ENCODE data around the gene VPS54.

The VPS54 gene

GRCh38 chr2:63894167-63894566 is 125.1 kb downstream of the VPS54 start:
- H3F3A ChIP-seq (ENCODE audit: insufficient read depth): 0 out of 2 replicates have a peak, but pooled peaks cover 4% of the 10 kb centered on the region
- H3K79me2 ChIP-seq (ENCODE audit: insufficient read depth, low read length): no peaks in the 10 kb centered on the region
- H3K36me3 ChIP-seq (ENCODE audit: low read length): peaks cover 44% of the 10 kb centered on the region; the same call in 1 of the 2 replicates

DNA sequence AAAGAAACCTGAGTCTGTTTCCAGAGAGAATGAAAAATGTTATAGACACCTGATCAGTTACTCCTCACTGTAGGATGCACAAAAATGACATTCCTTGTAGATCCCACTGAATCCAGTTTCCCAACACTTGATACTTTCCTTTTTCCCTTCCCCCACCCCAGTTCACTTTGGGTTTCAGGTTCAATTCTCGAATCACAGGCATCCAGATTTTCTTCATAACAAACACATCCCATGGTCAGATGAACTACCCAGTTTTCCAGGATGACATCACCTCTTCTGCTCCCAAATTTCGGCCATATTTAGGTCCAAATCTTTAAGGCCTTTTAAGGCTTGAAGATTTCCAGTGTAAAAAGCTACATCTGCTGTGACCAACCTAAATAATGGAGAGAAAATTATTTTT is 126.1 kb downstream of the VPS54 start:
- Histone ChIP-seq H3F3A (ENCODE audit: insufficient read depth) (0 out of 2 replicates have a peak, but pooled peaks cover 4% of the 10 kb centered on the region), H3K4me3 (ENCODE audit: insufficient read depth, low read length, poor library complexity, severe bottlenecking) (no peak overlapping the region), H3K79me2 (ENCODE audit: insufficient read depth, low read length) (no peaks in the 10 kb centered on the region), H2AFZ (ENCODE audit: low read depth, low read length, severe bottlenecking) (no peak overlapping the region), H3K36me3 (ENCODE audit: low read length) (peaks cover 40% of the 10 kb centered on the region; the same call in 1 of the 2 replicates), H3K9ac (ENCODE audit: low read length) (no peak overlapping the region), H3K4me2 (ENCODE audit: low read depth, low read length, poor library complexity, severe bottlenecking) (no peak overlapping the region), H4K20me1 (ENCODE audit: low read depth, low read length) (no peaks in the 10 kb centered on the region), H3K27ac (ENCODE audit: low read depth, low read length) (no peak overlapping the region), H3K27me3 (ENCODE audit: low read length) (no peaks in the 10 kb centered on the region), H3K9me2 (replicated peaks; ENCODE audit: insufficient read depth, low read length) (no peaks in the 10 kb centered on the region), H3K9me3 (ENCODE audit: insufficient read depth, low read length) (no peaks in the 10 kb centered on the region)
- TF ChIP-seq EZH2phosphoT487 (conservative IDR thresholded peaks at IDR 0.05; ENCODE audit: low read length): no peak
- TF ChIP-seq, protein P1, sequence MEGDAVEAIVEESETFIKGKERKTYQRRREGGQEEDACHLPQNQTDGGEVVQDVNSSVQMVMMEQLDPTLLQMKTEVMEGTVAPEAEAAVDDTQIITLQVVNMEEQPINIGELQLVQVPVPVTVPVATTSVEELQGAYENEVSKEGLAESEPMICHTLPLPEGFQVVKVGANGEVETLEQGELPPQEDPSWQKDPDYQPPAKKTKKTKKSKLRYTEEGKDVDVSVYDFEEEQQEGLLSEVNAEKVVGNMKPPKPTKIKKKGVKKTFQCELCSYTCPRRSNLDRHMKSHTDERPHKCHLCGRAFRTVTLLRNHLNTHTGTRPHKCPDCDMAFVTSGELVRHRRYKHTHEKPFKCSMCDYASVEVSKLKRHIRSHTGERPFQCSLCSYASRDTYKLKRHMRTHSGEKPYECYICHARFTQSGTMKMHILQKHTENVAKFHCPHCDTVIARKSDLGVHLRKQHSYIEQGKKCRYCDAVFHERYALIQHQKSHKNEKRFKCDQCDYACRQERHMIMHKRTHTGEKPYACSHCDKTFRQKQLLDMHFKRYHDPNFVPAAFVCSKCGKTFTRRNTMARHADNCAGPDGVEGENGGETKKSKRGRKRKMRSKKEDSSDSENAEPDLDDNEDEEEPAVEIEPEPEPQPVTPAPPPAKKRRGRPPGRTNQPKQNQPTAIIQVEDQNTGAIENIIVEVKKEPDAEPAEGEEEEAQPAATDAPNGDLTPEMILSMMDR (IDR thresholded peaks at IDR 0.05; ENCODE audit: insufficient read depth, low read length, poor library complexity, severe bottlenecking): no peak

More at GRCh38 chr2:63894167-63894566, 125.1 kb downstream of the VPS54 start:
- H3K9me2 ChIP-seq (replicated peaks; ENCODE audit: insufficient read depth, low read length): no peaks in the 10 kb centered on the region
- H3K27ac ChIP-seq (ENCODE audit: low read depth, low read length): no peak overlapping the region
- H3K9me3 ChIP-seq (ENCODE audit: insufficient read depth, low read length): no peaks in the 10 kb centered on the region
- H2AFZ ChIP-seq (ENCODE audit: low read depth, low read length, severe bottlenecking): no peak overlapping the region
- no peak overlapping the region for H3K9ac ChIP-seq (ENCODE audit: low read length)
- no peaks in the 10 kb centered on the region for H4K20me1 ChIP-seq (ENCODE audit: low read depth, low read length)
- TF ChIP-seq EZH2phosphoT487 (conservative IDR thresholded peaks at IDR 0.05; ENCODE audit: low read length): no peak
- TF ChIP-seq, protein P1 (IDR thresholded peaks at IDR 0.05; ENCODE audit: insufficient read depth, low read length, poor library complexity, severe bottlenecking): no peak
- no peak overlapping the region for H3K4me3 ChIP-seq (ENCODE audit: insufficient read depth, low read length, poor library complexity, severe bottlenecking)
- H3K27me3 ChIP-seq (ENCODE audit: low read length): no peaks in the 10 kb centered on the region
- H3K4me2 ChIP-seq (ENCODE audit: low read depth, low read length, poor library complexity, severe bottlenecking): no peak overlapping the region

DNA sequence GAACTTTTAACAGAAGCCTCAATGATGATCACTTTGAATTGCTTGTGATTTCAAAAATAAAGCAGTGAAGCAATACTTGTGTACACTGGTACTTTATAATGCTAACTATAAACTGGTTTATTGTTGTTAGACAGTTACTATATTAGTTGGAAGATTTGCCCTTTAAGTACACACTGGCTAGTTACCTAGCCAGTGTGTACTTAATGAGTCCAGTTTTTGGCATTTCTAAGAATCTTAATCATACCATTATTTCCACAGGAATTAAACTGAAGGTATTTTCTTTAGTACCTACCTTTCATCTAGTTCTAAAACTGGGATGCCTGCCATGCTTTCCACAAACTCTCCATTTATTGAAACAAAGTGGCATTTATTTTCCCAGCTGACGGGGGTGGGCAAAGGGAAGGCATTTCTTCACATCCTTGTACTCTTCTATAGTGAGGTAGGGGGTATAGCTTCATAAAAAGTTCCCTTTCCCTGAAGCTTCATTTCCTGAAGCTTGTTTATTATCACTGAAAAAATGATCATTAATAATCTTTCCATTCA is 127.7 kb downstream of the VPS54 start:
- H3F3A ChIP-seq (ENCODE audit: insufficient read depth): 0 out of 2 replicates have a peak, but pooled peaks cover 4% of the 10 kb centered on the region
- no peak overlapping the region for H3K9ac ChIP-seq (ENCODE audit: low read length)
- no peaks in the 10 kb centered on the region for H3K79me2 ChIP-seq (ENCODE audit: insufficient read depth, low read length)
- H3K9me2 ChIP-seq (replicated peaks; ENCODE audit: insufficient read depth, low read length): no peaks in the 10 kb centered on the region
- H2AFZ ChIP-seq (ENCODE audit: low read depth, low read length, severe bottlenecking): no peak overlapping the region
- H3K27me3 ChIP-seq (ENCODE audit: low read length): no peaks in the 10 kb centered on the region
- no peak overlapping the region for H3K27ac ChIP-seq (ENCODE audit: low read depth, low read length)
- H4K20me1 ChIP-seq (ENCODE audit: low read depth, low read length): no peaks in the 10 kb centered on the region
- H3K36me3 ChIP-seq (ENCODE audit: low read length): peaks cover 37% of the 10 kb centered on the region; the same call in 1 of the 2 replicates
- no peak overlapping the region for H3K4me2 ChIP-seq (ENCODE audit: low read depth, low read length, poor library complexity, severe bottlenecking)
- no peaks in the 10 kb centered on the region for H3K9me3 ChIP-seq (ENCODE audit: insufficient read depth, low read length)
- TF ChIP-seq, protein P1 (IDR thresholded peaks at IDR 0.05; ENCODE audit: insufficient read depth, low read length, poor library complexity, severe bottlenecking): no peak
- no peak for TF ChIP-seq EZH2phosphoT487 (conservative IDR thresholded peaks at IDR 0.05; ENCODE audit: low read length)
- no peak overlapping the region for H3K4me3 ChIP-seq (ENCODE audit: insufficient read depth, low read length, poor library complexity, severe bottlenecking)

All from SU-DHL-6 (cell line).